GM19438 (cell line): ENCODE measurements around the gene ARL13A.
"Not testable (repeated sequence)": the region's sequence is repeated elsewhere in the genome, so short reads cannot be mapped to it uniquely, and the experiment has no call there.

Experiments
- ATAC-seq: cut with Tn5 transposase; IDR thresholded peaks from one replicate; pipeline ENCODE4 v1.9.1; 2021; ENCODE audit warnings: low read depth; ENCODE audit not compliant: unreplicated experiment

Gene ARL13A

DNA sequence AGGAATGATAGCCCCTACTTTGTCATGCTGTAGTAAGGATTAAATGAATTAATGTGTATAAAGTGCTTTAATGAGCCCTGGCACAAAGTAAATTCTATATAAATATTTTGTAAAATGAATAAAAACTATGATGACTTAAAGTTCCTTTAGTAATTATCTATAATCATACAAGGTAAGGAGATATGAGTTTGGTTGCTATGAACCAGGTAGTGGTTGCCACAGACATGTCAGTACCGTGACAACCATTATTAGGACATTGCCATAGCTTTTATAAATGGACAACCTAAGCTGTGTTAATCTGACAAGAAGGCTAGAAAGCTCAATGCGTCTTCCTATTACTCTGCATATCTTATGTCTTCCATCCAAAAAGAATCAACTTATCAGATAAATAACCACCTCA lies at the start of gene ARL13A:
Gene ARL13A, plus strand, starts transcription at position 301 of the 400 bp plus-strand sequence. CDS start 3,982 bp downstream, outside the sequence.
- ATAC-seq, result no peak

DNA sequence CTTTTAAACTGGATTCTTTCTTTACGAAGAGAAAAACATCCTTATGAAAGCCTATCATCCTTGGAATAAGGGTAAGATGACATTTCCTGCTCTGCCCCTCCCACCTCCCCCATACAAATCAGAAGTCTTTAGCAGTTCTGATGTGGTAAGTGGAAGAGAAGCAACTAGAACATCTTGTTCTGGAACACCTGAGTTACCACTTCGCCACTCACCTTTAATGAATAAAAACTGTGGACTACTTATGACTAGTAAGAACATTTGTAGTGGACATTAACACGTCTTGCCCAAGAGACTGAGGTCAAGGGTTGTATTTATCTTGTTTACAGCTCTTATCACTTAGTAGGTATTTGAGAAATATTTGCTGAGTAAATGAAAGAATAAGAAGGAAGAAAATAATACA lies 45.1 kb upstream of the ARL13A start:
- ATAC-seq, result no peak

DNA sequence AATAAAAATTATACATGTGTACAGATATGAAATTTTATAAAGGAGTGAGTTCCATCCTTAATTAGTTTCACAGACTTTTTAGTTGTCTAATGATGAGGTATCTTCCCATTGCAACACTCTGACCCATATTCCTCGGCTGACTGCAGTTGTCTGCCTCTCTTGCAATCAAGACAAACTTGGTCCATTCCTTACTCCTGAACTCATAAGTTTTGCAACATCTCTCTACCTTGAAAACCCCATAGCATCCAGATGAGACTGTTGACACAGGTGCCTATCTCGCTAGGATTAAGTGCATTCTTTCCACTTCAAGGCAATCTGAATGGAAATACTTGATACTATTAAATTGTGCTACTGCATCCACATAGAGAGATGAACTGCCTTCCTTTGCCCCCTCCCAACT lies 43.1 kb upstream of the ARL13A start:
- no peak for ATAC-seq

DNA sequence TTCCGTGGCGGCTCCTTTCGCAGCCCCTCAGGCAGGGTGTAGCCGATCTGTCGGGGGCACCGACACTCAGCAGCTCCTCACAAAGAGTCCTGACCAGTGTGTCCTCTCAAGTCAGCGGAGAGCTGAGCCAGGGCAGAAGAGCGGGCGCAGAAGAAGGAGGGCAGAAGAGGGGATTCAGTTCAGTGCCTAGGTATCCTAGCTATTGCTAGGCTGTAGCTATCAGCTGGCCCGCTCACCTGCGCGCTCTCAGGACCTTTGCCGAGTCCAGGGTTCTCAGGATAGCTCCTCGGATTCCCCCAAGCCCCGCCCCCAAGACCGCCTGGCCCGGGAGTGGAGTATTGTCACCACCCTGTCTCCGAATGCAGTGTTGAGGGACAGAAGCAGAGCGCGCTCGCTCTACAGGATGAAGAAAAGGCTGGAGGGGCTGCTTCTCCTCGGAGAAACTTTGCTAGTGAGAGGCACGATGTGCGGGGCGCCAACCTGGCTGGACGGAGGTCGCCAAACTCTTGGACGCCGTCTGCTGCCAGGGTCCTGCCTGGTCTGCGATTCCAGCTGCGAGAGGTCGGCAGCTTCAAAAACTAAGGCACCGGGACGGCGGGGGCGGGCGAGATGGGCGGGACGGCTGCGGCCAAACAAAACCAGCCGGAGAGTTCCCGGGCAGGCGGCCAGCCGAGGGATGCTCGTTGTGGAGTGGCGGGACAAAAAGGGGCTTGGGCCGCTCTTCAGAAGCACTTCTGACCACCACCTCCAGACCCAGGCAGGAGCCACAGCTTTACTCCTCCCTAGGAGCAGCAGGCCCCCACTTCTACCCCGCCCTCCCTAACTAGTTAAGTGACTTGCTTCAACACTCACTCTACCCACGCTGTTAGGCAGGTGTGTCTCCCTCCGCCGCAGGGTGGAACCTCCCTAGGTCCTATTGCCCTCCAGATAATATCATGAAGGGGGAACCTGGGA lies 40.6 kb upstream of the ARL13A start, which contains the start of gene XKRX:
Gene XKRX, minus strand, starts transcription at position 258 of the 954 bp plus-strand sequence. CDS start 613 bp downstream, outside the sequence.
- ATAC-seq, result no peak

DNA sequence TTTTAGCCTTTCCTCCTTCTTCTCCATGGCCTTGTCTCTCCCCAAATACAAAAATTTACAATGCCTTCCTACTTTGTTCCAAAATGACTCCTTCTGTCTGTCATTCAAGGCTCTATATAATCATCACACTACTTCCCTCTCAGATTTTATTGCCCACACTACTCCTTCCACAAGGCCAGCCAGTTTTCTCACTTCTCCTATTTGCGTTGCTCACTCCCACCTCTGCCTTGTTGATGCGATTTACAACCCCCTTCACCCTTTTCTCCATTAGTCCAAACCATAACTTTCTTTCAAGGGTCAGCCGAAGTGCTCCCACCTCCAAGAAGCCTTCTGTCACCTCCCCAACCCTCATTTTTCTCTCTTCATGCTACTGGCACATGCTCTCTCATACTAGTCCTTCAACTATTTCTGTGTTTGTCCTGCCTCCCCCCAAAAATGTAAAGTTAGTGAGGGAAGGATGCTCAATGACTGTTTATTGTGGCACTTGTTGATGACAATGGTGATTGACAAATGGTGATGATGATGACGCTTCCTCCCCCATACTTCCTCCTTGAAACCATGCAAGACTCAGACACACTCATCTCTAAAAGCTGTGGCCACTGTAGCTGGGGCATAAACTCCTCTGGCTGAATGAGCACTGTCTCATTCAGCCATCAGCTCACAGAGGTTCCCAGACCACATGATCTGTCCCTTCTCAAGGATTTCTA lies 38.1 kb upstream of the ARL13A start:
- no peak for ATAC-seq

DNA sequence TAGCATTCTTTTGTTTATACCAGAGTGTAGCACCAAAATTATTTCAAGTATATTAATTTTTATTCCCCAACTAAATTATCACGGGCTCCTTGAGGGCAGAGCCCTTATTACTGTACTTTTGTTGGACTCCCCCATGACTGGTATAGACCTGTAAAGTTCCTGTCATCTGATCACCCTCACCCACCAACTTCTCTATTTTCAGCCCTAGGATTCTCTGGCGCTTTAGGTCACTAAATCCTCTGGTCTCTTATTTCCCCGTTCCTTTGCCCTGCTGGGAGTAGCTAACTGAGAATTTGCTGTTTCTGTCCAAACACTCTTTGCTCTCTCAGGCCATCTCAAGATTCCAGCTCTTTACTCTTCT lies 37.6 kb upstream of the ARL13A start:
- no peak for ATAC-seq

GRCh38 chrX:100935767-100936166 lies 33.7 kb upstream of the ARL13A start:
- no peak for ATAC-seq

DNA sequence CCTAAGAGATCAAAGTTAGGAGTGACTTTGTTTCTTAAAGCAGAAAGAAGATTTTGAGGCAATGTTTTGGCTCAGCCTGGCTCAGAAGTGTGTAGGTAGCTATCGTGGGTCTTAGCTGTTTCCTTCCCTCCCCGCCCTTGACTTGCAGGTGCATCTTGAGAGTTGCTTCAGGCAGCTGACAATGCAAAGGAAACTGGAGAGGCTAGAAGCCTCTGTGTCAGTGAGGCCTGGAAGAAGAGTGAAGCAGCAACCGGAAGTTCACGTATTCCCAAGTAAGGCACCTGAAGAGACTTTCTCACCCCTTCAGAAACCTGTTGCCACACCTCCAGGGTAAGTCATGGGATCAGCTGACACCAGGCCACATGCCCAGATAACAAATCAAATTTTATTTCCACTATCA lies 30.2 kb upstream of the ARL13A start:
- ATAC-seq, result no peak

GRCh38 chrX:100944601-100945000 lies 24.9 kb upstream of the ARL13A start:
- ATAC-seq, result no peak

- no peak for ATAC-seq
Observed at GRCh38 chrX:100946299-100946927, 23.1 kb upstream of the ARL13A start.

GRCh38 chrX:100948557-100948956 lies 21.0 kb upstream of the ARL13A start:
- no peak for ATAC-seq

GRCh38 chrX:100962811-100963210 lies 6.7 kb upstream of the ARL13A start:
- no peak for ATAC-seq

GRCh38 chrX:100964362-100964761 lies 5.1 kb upstream of the ARL13A start:
- ATAC-seq, result no peak

DNA sequence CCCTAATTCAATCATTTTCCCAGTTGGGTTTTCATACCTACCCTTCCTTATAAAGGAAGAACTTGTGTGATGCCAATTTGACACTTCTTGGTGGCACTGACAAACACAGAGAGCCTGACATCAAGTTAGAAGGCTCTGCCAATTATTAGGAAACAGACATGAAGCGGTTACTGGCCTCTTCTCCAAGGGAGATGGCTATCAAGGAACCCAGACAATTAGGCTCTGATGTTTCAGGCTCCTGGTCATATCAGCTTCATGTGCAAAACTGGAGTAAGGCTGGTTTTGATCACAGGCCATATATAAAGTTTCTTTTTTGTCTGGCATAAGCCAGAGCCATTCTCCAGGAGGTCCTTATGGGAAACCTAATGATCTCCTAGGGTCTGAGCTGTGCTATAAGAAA lies 428 bp downstream of the ARL13A start:
- no peak for ATAC-seq

DNA sequence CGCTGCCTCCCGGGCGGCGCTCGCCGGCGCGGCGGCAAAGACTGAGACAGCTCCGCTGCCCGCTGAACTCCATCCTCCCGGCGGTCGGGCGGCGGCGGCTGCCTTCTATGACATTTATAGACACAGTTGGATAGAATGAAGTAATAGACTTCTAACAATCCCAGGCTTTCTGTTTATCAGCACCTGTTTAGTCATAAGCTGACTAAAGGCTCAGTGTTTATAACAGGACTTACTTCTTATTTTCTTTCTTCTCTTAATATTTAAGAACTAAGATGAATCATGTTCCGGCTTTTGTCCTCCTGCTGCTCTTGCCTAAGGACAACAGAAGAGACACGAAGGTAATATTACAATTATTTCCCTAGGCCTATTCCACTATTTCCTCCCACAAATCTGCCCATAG lies 3.9 kb downstream of the ARL13A start:
- ATAC-seq, result no peak

DNA sequence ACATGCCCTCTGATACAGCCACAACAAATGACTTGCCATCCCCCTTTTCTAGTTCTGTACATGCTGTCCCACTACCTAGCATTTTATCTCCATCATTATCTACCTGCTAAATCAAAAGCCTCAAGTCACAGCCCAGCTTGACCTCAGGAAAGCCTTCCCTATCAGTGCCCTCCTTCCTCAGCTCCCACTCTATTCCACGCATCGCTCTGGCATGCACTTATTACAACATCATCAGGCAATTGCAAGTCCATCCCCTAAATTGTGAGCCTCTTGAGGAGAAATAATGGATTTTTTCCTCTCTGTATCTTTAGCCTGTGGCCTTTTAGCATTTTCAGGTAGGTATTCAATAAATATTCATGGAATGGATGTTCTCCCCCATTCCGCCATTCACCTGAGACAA lies 5.7 kb downstream of the ARL13A start:
- ATAC-seq, result no peak

- ATAC-seq, result no peak
Observed at GRCh38 chrX:100976211-100976610, 6.7 kb downstream of the ARL13A start.

- no peak for ATAC-seq
Observed at GRCh38 chrX:100979881-100980607, 10.5 kb downstream of the ARL13A start.

DNA sequence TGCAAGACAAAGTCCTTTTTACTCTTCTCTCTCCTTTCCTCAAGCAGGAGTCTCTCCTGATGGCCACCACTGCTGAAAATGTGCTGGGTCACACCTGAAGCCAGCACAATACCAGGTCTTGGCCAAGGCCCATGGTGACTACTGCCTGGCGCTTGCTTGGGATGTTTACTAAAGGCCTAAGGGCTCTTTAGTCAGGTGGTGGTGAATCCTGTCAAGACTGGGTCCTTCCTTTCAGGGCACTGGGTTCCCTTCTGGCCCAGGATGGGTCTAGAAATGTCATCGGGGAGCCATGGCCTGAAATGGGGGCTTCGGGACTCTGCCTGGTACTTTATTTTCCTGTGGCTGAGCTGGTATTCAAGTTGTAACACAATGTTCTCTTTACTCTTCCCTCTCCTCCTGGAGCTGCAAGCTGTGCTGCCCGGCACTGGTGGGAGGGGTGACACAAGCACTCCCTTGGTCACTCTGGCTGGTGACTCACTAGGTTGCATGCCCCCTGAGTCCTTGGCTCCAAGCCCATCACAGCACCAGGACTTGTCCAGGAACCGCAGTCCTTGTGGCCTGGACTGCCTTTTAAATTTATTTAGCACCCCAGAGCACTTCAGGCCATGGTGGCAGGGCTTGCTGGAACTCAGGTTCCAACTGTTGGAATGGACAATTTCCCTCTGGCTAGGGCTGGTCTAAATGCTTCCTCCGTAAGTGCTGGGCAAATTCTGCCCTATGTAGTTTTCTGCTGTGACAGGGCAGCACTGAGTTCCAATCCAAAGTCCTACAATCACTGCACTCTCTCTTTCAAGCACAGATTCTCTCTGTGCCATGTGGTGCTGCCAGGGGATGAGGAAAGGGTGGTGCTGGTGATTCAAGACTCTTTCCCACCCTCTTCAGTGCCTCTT lies 11.3 kb downstream of the ARL13A start:
- ATAC-seq, result no peak

GRCh38 chrX:100981498-100981845 lies 12.0 kb downstream of the ARL13A start:
- not testable (repeated sequence) for ATAC-seq
